LoVo (cell line): ENCODE measurements around the gene COLQ.

Experiments used
- DNase-seq: peaks from one replicate; pipeline ENCODE4 v3.0.0-alpha.2; 2016; ENCODE audit warnings: low spot score

Gene COLQ

DNA sequence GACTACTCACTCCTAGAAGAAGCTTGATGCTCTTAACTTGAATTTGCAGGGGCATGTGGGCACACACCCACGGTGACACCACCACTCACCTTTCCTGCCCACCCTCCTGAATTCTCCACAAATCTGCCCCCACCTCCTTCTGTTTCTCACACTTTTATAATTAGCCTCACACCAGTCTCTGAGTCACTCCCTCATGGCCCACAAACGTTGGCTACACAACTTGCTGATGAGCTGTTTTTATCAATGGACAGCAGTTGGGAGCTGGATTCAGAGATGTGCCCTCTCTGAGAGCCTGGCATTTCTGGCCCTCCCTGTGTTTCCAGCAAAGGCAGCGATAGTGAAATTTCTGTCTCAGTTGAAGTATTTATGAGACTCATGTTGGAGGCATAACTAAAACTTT, 1.3 kb downstream of the COLQ start:
- DNase-seq, result no peak

DNA sequence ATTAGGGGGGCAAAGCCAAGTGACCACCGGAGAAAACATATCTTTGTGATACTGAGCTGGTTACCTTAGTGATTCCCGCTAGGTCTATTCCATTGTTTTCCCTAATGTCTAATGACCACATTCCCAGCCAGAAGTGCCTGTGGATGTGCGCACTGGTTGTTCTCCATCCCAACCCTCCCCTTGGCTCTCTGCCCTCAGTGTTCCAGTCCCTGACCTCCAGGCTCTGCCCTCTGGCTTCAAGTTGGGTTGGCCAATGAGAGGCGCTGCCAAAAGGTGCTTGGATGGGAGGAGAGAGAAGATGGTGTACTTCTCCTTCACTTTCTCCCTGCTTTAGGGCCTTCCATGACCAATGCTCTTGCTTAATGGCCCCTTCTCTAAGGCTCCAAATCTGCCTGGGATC, 2.4 kb downstream of the COLQ start:
- DNase-seq, result no peak

DNA sequence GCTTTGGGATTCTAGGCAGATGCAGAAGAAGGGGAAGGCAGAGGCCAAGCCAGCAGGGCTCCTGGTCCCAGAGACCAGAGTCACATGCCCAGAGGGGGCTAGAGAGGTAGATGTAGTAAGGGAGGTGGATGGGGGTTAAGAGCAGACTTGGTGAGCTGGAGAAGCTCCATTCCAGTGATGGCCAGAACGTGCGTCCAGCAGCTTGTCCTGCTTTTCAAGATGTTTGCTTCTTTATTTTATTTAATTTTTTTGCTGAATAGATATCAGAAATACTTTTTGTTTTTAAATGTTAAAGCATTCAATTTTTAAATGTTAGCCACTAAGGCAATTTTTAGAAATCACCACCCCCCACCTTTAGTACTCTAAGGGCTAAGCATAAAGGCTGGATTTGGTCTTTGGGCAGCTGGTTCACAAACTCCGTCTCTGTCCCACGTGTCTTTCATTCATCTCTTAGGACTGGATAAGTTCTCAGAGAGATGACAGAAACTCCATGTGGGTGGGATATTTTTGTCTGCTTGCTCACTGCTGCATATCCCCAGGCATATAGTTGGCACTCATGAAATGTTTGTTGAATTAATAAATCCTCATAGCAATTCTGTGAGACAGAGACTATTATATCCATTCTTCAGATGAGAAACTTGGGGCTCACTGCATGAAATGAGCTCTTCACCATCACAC, 6.7 kb downstream of the COLQ start:
- no peak for DNase-seq

DNA sequence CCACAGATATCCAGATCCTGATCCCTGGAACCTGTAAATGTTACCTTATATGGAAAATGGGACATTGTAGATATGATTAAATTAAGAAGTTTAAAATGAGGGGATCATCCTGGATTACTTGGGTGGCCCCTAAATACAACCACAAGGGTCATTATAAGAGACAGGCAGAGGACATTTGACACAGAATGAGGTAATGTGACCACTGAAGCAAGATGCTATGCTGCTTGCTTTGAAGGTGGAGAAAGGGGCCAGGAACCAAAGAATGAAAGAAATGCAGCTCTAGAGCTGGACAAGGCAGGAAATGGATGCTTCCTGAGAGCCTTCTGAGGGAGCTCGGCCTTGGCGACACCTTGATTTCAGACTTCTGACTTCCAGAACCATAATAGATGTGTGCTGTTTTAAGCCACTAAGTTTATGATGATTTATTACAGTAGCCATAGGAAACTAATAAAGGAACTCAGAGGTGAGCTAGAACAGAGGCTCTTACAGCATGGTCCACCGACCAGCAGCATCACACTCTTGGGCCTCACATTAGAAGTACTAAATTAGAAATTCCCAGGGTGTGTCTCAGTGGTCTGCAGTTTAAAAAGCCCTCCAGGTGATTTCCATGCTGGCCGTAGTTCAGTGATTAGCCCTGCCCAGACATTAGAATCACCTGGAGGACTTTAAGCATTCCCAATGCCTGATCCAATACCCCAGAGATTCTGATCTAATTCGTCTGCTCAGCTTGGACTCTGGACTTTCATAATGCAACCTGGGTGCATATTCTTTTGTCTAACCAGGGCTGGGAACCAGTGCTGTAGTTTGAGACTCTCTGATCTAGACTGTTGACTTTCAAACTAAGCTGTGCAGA, 7.5 kb downstream of the COLQ start:
- no peak for DNase-seq

DNA sequence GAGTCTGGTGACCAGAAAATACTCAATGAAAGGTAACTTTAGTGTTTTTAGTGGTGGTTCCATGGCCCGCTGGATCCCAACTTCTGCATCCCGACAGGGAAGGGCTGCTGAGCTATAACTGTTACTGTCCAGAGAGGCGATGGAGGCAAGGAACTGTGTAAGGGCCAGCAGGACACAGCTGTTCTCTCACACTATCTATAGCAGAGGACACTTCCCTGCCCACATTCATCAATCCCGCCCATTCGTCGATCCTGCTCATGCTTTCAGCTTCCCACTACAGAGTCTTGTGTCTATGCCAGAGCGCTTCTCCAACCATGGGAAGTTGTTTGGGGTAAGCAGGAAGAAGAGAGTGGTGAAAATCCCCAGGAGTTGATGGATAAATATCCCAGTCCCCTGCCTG, 8.4 kb downstream of the COLQ start:
- no peak for DNase-seq

DNA sequence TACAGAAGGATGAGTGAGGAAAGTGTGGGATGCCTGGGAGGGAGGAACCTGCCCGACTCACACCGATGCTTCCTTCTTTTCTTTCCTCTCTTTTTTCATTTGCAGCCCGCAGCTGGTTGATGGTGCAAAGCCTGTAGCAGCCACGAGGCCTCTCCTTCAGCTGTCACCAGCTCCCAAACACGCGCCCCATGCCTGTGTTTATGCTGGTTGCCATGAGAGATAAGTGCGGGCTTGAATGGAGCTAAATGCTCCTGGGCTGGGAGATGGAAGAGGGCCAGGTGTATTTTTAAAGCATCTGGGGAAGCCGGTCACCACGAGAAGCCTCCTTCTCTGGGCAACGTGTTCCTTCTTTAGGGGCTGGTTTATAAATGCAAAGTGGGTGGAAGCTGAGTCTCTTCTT, 9.3 kb downstream of the COLQ start:
- no peak for DNase-seq

DNA sequence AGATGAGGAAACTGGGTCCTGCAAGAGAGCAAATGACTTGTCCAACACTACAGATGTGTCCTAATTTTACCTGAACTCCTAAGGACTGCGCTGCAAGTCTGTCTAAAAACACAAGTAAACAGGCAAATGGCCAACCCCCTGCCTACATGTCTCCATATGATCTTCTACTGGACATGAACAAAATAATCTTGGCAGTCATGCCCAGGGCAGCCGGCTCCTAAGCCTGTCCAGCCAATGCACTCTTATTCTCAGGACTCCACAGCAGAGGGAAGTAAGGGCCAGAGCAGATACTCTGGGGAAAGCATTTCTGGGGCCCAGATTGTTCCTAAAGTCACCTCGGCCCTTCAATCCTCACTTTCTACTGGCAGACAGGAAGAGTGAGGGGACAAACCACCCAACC, 10.3 kb downstream of the COLQ start:
- DNase-seq, result no peak

DNA sequence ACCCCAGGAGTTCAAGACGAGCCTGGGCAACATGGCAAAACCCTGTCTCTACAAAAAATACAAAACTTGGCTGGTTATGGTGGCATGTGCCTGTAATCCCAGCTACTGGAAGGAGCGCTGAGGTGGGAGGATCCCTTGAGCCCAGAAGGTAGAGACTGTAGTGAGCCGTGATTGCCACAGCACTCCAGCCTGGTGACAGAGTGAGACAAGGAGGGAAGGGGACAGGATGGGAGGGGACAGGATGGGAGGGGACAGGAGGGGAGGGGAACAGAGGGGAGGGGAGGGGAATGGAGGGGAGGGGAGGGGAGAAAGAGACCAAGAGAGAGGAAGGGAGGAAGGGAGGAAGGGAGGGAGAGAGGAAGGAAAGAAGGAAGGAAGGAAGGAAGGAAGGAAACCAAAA, 11.0 kb downstream of the COLQ start:
- DNase-seq, result no peak

DNA sequence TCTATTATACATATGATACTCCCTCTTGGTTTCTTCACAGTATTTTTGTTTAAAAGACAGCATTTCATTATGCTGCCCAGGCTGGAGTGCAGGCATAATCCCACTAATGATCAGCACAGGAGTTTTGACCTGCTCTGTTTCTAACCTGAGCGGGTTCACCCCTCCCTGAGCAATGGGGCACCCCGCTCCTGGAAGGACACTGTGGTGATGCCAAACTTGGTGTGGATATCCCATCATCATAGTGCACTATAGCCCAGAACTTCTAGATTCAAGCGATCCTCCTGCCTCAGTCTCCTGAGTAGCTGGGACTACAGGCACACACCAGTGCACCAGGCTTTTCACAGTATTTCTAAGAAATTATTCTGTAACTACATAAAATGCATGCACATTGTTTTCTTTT, 14.9 kb downstream of the COLQ start:
- DNase-seq, result no peak

DNA sequence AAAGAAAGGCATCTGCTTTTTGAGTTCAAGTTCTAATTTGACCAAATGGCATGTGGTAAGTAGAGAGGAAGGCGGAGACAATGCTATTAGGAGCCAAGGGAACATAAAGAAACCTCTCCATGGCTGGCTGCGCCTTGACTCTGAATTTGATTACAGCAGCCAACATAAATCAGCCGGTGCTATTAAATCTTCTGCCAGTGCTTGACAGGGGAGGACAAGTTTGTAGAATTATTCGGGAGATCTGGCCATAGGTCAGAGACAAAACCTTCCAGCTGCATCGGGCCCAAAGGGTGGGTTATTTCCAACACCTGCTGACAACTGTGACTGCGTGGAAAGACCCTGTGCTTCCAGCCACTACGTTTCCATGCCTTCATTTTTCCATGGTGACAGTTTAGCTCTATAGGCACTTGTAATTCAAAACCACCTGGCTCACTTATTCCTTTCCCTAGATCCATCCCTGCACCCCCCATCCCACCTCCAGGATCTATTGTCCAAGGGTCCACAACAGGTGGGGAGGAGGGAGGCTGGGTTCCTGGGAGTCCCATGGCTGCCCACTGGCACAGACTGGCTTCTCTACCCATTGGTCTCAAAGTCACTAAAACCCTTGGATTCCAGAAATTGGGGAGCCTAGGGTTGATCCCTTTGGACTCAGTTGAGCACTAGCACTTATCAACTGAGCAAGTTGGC, 15.9 kb downstream of the COLQ start:
- DNase-seq, result no peak

DNA sequence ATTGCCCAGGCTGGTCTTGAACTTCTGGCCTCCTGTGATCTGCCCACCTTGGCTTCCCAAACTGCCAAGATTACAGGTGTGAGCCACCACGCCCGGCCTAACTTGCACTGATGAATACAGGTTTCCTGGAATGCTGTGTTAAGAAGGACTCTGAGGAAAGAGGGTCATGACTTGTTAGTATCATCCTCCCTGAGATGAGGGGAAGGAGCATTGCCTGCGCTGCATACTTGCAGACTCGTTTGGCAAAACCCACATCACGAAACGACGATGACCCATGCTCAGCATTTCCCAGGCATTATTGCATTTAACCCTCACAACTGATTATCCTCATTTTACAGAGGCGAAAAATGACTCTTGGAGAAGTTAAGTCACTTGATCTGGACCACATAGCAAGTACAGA, 18.9 kb downstream of the COLQ start:
- no peak for DNase-seq

DNA sequence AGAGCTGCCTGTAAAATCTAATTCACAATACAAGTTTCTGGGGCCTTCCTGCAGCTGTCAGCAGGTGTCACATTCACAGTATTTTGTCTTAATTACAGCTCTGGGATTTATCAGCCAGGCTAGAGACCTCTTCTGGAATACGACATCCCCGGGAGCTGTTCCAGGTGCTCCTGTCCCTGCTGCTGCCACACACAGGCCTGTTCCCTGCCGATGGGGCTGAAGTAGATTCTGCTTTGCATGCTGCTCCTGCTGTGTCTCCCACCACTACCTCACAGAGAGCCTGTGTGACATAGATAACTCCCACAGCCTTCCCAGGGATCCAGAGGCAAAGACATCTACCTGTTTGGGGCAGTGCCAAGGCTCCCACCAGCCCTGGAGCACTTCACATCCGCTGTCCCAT, 20.4 kb downstream of the COLQ start:
- DNase-seq, result no peak

DNA sequence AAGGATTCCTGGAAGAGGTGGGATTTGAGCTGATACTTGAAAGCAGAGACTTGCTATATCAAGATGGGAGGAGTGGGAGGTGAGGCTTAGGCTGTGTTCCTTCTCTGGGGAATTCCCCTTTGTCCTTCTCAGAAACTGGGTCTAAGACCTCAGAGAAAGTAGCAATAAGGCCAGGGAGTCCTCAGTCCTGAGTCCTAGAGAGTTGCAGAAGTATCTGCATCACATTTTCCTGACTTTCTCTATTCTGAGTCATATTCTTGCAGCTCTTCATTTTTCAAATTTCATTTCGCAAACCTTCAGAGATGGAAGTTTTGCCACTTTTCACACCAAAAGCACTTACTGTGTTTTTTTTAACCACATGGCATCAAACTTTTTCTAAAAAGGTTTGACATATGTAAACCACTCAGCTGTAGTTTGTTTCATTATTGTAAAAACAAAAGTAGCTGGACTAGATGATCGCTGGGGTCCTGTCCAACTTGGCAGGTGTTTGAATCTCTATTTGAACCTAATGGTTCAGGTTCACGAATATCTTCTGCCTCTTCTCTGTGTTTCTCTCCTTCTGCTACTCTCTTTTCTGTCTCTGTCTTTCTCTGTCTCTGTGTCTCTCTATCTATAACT, 21.3 kb downstream of the COLQ start:
- DNase-seq, result no peak

DNA sequence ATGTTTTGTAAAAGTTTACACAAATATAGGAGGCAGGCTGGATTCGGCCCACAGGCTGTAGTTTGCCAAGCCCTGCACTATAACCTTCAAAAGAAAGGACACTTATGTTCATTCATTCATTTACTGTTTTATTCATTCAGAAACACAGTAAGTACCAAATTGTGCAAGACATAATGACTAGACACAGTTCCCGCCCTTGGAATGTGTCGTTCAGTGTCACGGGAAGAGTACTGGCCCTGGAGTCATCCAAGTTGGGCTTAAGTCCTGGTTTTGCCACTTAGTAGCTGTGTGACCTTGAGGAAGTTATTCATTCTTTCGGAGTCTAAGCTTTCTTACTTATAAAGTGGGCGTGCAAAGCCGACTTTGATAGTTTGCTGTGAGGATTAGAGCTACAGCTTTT, 22.0 kb downstream of the COLQ start:
- DNase-seq, result no peak

DNA sequence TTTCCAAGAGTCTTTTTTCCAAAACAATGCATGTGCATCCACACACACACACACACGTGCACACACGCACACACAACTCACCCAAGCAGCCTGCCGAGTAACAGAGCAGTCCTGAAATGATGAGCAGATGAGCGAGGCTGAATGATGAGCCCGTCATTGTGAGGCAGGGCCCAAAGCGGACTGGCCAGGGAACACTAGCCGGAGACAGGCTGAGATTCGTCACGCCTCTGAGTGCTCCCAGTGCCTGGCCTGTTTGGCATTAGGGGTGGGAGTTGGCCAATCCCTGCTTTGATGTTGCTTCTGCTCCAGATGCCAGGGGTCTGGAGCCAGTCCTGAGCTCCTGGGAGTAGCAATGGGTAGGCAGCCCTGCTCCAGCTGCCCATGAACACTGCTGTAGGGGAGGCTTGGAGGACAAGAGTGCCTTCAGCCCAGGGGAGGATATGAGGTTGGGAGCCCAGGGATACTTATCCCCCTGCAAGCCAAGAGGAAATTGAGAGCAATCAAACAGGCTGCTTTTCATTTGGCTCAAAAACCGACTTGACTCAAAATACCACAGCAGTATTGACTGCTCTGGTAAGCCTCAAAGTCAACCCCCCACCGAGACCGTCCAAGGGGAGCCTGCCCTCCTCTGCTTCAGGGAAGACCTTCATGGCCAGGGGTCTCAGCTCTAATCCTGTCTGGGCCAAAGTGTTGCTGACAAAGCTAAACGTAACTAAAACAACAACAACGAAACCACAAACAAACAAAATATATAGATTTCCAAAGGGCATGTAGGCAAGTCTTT, 22.9 kb downstream of the COLQ start:
- DNase-seq, result no peak

DNA sequence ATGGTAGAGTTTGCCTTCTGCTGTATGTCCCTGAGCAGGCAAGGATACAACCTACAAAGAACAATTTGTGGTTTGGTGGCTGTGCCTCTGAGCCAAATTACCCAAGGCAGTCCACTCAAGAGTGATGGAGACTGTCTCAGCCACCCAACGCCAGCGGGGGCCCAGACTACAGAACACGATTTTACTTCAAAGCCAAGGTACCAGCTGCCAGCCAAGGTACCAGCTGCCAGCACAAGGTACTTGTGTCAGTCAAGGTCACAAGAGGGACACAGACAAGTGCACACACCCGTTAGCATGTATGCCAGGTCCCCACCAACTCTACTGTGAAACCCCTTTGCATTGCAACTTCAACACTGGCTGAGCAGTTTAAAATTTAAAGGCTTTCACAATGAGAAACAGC, 23.5 kb downstream of the COLQ start:
- no peak for DNase-seq

DNA sequence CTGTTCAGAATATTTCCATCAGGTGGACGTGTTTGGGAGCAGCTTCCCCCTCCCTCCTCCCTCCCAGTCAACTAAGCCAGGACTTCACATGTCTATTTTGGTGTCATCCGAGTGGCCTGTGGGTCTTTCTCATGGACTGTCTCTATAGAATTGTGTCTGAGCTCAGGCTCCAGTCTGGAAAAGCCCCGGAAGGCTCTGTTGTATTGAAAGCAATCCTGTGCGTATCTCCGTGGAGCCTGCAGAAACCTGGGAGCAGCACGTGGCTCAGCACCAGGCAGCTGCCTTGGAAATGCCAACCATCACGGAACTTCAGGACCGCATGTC, 25.2 kb downstream of the COLQ start:
- no peak for DNase-seq

DNA sequence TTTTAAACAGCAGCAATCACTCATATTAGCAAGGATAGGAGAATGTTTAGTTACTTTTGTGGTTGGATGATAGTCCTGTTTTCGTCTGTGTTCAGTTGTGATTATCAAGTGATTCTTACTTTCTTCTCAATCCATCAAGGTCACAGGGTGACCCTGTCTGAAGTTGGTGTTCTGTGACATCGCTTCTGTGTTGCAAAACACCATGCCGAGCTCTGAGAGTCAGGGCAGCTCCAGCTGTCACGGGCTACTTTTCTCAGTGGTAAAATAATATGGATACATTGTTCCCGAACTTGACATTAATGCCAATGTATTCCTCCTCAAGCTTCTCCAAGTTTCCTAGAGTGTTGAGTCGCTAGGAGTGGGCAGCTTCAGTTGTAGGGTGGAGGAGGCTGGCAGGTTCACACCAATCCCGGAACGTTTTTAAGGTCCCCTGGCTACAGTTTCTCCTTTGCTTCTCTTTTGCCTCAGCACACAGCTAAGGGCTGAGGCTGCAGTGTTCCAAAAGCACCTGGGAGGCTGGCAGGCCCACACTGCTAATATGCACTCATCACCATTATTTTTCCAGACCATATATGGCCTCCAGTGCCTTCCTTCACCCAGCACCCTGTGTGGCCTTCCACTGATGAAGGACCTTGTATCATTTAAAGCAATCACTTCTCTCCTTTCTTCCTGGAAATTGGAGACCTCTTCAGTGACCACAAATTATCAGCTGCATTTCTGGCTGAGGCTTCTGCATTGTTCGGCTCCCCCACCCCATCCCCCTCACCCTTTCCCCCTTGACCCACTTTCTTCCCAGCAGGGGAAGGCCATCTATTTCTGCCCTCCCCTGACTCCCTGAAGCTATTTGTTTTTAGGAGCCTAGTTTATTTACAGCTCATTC, 25.8 kb downstream of the COLQ start:
- no peak for DNase-seq

DNA sequence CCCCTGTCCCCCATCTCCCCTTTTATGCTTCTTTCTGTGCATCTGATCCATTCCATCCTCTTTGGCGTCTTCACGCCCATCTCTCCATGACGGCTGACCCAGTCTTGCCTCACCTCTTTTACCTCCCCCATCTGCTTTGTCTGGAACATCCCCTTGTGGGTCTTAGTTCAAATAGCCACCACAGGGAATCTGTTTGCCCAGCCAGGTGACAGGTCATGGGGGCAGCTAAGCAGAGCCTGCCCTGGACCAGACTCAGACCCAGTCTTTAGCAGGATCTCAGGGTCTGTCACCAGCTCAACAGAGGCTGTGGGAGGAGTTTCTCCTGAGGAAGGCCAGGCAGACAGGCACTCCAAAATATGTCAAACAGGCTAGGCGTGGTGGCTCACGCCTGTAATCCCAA, 28.1 kb downstream of the COLQ start:
- DNase-seq, result no peak

DNA sequence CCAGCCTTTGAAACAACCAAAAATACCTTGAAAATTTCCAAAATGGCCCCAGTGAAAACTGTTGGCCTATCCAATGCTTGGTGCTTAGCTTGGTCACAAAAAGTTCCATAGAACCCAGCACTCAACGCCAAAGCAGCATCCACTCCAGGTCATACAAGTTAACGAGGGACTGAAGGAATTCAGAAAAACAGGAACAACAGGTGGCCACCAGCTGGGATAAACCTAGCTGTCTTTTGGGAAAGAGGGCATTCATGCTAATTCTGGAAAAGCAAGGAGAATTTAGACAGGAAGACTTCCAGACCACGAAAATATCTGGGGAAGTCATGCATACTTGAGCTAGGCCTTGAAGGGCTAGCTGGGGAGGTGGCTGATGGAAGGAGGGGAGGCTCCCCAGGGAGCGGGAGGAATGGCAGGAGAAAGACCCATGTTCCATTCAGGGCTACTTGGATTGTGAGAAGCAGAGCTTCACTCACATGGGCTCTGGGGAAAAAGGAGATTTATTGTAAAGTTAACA, 28.6 kb downstream of the COLQ start:
- no peak for DNase-seq

DNA sequence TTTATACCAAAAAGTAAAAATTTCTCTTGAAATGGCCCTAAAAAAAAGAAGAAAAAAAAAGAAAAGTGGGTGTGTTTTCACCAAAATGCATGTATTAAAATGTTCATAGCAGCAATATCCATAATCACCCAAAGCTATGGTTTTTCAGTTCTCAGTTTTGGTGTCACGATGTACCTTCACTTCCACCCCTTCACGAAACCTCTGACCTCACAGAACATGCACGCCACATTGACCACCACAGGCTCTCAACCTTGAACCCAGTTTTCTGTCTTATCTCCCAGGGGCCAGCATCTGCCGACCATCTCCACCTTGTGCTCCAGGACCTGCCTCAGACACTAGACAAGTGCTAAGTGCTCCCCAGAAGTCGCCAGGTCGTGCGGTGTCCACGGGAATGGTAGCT, 30.4 kb downstream of the COLQ start:
- no peak for DNase-seq
